GM12872 (cell line): ENCODE data around the gene KRTAP16-1.
"Not testable (repeated sequence)": the region's sequence is repeated elsewhere in the genome, so short reads cannot be mapped to it uniquely, and the experiment has no call there.

Source experiments
- TF ChIP-seq, protein P1 (sequence below): IDR thresholded peaks from 3 replicates; pipeline ENCODE4 v1.5.1; 2011; ENCODE audit warnings: low read depth, mild to moderate bottlenecking, low read length, moderate library complexity; ENCODE audit not compliant: insufficient read depth

Gene KRTAP16-1

DNA sequence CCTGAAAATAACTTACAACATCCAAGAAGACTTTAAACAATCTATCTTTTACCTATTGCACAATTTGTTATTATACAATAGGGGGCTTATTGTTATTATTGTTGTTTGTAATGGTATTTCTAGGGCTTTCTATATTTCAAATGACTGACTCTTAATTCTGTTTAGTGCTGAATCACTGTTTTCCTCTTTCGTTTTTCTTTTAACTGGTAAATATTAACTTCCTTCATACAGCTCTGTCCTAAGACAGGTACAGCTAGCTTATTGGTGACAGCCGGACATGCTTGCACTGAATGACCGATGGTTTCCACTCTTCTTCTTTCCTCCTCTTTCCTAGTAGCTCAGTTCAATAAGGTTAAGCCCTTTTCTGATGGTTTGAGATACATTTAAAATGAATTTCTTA is 22.1 kb downstream of the KRTAP16-1 start:
- TF ChIP-seq, protein P1, sequence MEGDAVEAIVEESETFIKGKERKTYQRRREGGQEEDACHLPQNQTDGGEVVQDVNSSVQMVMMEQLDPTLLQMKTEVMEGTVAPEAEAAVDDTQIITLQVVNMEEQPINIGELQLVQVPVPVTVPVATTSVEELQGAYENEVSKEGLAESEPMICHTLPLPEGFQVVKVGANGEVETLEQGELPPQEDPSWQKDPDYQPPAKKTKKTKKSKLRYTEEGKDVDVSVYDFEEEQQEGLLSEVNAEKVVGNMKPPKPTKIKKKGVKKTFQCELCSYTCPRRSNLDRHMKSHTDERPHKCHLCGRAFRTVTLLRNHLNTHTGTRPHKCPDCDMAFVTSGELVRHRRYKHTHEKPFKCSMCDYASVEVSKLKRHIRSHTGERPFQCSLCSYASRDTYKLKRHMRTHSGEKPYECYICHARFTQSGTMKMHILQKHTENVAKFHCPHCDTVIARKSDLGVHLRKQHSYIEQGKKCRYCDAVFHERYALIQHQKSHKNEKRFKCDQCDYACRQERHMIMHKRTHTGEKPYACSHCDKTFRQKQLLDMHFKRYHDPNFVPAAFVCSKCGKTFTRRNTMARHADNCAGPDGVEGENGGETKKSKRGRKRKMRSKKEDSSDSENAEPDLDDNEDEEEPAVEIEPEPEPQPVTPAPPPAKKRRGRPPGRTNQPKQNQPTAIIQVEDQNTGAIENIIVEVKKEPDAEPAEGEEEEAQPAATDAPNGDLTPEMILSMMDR, result no peak

DNA sequence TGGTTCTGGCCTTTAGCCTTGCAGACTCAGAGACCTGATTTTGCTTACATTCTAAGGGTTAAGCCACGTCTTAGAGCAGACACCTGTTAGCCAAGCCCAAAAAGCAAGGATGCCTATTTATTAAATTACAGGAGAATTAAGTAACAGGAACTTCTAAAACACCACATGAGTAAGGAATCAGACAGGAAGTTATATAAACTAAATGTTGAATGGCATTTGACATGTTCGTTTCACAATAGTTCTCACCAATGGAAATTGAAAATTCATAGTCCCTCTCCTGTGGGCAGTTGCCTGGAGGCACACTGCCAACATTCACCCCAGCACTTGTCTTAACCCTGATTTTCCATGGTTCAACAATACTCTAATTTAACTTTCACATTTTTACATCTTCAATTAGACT is 24.6 kb downstream of the KRTAP16-1 start:
- TF ChIP-seq, protein P1, result no peak

DNA sequence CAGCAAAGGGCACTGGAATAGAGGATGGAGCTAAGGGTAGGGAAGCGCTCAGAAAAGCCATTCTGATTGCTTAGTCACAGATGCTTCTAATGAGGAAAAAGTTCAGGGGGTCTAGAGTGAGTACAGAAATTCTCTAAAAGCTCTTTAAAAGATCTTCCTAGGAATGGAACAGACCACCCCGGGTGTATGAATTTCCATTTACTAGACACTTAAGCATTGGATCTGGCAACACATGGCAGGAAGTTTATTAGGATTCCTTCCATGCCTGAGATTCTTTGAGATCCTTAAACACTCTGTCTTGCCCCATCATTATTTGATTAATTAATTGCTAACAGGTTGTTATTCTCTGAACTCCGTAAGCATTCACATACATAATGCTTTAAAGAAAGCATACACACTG is 25.1 kb downstream of the KRTAP16-1 start:
- TF ChIP-seq, protein P1, result no peak

DNA sequence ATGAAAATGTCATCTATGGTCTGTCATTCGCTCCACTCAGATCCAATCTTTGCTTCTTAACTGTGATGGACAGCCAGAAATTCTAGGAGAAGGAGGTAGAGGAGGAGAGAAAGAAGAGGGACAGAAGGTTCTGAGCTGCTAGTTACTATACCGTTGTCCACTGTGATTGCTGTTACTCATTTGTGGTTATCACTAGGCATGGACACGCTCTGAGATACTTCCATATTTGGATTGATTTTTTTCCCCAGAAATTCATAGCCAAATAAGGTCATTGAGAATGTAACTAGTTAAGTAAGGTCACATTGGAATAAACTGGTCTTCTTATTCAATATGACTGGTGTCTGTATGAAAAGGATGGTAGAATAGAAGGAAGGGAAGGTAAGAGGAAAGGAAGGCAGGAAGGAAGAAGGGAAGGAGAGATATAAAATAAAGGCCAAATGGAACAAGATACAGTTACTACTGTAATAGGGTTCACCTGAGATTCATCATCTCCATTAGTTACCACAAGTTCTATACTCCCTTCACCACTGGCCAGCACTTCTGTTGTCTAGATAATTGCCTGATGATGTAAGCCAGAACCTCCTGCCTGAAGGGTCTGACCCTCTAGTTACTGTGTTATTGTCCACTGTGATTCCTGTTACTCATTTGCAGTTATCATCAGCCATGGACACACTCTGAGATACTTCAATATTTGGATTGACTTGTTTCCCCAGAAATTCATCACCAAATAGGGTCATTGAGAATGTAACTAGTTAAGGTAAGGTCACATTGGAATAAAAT is 30.7 kb downstream of the KRTAP16-1 start:
- TF ChIP-seq, protein P1, result no peak

DNA sequence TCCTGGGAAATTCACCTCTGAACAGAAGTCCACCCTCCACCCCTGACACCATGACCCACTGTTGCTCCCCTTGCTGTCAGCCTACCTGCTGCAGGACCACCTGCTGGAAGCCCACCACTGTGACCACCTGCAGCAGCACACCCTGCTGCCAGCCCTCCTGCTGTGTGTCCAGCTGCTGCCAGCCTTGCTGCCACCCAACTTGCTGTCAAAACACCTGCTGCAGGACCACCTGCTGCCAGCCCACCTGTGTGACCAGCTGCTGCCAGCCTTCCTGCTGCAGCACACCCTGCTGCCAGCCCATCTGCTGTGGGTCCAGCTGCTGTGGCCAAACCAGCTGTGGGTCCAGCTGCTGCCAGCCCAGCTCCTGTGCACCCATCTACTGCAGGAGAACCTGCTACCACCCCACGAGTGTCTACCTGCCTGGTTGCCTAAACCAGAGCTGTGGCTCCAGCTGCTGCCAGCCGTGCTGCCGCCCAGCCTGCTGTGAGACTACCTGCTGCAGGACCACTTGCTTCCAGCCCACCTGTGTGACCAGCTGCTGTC is 33.4 kb downstream of the KRTAP16-1 start, which contains the start of gene KRTAP9-7:
Gene KRTAP9-7 (plus strand): TSS at position 51 of the 543 bp plus-strand sequence. CDS start 0 bp downstream, at position 51.
- TF ChIP-seq, protein P1, result not testable (repeated sequence)

DNA sequence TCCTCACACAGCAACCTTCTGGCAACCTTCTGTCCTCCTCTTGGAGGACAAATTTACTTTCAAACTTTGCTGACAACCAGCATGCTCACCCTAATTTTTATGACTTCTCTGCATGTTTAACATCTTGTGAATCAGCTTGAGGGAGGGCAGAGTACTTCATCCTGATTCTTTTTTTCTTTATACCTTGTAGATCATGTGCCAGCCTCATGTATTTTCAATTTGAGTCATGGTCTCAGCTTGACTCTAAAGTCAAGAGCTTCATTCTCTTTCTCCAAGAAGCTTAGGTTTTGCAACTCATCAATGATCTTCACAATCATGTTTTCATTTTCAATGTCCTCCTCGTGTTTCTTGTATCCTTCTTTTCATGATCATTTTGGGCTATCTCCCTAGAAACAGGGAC is 37.3 kb downstream of the KRTAP16-1 start:
- TF ChIP-seq, protein P1, result no peak

DNA sequence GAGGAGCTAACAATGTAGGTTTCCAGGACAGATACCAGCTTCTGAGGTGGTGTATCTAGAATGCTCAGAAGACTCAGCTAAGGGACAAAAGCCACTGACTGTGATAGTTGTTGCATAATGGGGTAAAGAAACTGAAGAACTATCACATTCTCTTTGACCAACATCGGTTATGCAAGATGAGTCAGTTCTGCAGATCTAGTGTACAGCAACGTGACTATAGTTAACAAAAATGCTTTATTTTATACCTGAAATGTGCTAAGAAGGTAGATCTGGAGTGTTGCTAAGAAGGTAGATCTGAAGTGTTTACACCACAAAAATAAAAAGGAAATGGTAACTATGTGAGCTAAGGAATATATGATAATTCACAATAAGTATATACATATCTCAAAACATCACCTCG is 41.4 kb downstream of the KRTAP16-1 start:
- TF ChIP-seq, protein P1, result no peak
